ENCODE results near the gene ZNF581. TPM values are rescaled to one million over a fixed set of nuclear protein-coding genes. Genes with fewer than 3 reads are reported as not detected.

ZNF581 gene
- total RNA-seq, 2 donors from 2014 or later: 15.2 to 18.7 TPM

GRCh38 chr19:55683449-55684261 is 40.2 kb downstream of the ZNF581 start:
- ATAC-seq (peak; percentile 60), DNase-seq (peak; percentile 64 to 76)
- intact Hi-C loops (cut with DNase I, micrococcal nuclease): no loop called here

- DNase-seq (peak in 1 of 2 donors; percentile 31), ATAC-seq (no peak)
- intact Hi-C loops (cut with DNase I, micrococcal nuclease): no loop called here
These were observed 41.7 kb downstream of the ZNF581 start for GRCh38 chr19:55684946-55685681.

GRCh38 chr19:55685776-55686175 is 42.3 kb downstream of the ZNF581 start:
- DNase-seq: no peak

DNA sequence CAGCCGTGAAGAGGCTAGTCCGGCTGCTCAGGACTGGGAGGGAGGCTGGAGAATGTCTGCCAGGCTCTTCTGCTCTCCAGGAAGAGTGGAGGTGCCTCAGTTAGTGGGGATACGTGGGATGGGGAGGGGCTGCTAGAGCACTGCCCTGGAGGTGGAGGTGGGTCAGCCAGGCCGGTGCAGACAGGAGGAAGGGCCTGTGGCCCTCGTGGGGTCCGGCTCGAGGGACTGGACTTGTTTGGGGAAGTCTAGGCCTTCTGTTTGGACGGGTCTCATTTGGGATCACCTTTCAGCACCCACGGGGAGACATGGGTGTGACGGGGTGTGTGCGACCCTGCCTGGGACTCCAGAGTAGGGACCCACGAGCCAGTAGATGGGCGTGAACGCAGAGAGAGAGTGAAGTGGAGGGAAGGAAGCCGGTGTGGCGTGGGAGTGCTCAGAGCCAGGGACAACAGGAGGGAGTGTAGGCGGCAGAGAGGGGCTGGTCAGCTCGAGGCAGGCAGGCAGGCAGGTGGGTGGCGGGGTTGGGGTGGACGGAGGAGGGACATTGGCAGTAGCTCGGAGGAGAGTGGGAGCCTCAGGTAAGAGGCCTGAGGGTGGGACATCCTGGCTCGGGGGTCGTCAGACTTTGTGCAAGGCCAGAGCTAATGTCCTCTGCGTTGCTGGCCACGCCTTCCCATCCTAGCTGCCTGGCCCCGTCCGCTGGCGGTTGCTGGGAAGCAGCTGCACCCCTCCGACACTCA is 43.0 kb downstream of the ZNF581 start:
- ATAC-seq: no peak
- peak in 1 of 2 donors; percentile 36 for DNase-seq
- intact Hi-C loops (cut with DNase I, micrococcal nuclease): no loop called here

More at GRCh38 chr19:55685776-55686175, 42.3 kb downstream of the ZNF581 start:
- intact Hi-C loops (cut with DNase I, micrococcal nuclease): no loop called here
- ATAC-seq: no peak

DNA sequence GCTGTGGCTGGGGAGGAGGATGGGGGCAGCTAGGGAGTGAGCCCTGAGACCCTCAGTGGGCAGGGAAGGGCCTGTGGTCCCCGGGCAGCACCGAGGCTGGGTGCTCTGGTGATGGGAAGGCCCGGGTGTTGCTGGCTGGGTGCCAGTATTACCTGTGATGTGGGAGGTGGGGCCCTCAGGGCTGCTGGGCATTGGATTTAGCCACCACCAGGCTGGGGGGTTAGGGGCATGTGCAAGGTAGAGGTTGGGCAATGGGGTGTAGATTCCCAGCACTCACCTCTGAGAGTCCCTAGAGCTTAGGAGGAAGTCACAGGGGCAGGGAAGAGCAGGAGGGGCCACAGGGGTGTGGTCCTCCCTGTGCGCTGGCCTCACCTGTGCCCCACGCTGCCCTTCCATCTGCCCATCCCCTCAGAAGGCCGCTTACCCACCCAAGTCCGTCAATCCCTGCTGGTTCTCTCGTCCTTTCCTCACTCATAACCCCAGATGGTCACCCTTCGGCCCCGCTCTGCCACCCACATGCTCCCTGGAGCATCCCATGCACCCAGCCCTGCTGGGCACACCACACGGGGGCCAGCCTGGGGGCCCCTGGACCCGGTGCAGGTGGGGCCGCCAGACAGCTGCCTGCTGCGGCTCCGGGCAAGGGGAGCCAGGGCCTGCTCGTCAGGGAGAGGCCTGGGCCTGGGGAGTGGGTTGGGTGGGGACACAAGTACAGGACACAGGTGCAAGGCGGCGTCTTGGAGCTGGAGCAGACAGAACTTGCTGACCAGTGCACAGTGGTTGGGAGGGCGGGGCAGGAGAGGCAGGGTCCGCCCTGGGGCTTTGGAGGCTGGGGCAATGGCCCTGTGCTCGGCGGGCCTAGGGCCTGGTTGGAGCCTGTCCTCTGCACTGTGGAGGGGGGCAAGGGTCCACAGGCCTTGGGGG is 44.1 kb downstream of the ZNF581 start:
- ATAC-seq (peak; percentile 33), DNase-seq (peak; percentile 75 to 88)
- intact Hi-C loops (cut with DNase I, micrococcal nuclease): no loop called here

- intact Hi-C loops (cut with DNase I, micrococcal nuclease): no loop called here
- DNase-seq (peak; percentile 86 to 92), ATAC-seq (peak; percentile 77)
These were observed 45.2 kb downstream of the ZNF581 start for GRCh38 chr19:55688422-55689218.

DNA sequence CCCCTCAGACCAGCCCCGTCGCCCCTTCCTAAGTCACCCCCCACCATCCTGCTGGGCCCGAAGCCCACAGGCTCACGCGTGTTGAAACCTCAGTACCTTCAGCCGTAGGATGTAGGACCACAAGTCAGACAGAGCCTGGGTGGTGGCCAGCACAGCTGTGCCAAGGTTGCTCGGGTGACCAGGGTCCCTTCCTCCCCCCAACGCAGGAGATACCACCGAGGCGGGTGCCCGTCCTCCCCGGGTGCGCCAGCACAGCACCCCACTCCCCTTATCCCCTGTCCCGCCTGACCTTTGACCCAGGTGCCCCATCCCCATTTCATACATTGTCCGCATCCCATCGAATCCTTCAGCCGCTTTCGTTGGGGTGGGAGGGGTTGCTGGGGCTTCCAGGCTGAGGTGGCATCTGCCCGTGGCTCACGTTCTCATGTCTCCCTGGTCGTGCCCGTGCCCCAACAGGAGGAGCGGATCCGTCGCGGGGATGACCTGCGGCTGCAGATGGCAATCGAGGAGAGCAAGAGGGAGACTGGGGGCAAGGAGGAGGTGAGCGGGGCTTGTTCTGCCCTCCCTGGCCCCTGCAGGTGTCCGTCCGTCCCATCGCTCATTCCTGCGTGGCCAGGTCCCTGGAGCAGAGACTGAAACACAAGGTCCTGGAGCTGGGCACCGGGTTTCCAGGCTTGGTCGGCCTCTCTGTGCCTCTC is 46.1 kb downstream of the ZNF581 start:
- DNase-seq (peak in 1 of 2 donors; percentile 36), ATAC-seq (no peak)
- intact Hi-C loops (cut with DNase I, micrococcal nuclease): no loop called here

- no peak for DNase-seq
- no peak for ATAC-seq
- intact Hi-C loops (cut with DNase I, micrococcal nuclease): no loop called here
These were observed 46.8 kb downstream of the ZNF581 start for GRCh38 chr19:55690109-55690768.

DNA sequence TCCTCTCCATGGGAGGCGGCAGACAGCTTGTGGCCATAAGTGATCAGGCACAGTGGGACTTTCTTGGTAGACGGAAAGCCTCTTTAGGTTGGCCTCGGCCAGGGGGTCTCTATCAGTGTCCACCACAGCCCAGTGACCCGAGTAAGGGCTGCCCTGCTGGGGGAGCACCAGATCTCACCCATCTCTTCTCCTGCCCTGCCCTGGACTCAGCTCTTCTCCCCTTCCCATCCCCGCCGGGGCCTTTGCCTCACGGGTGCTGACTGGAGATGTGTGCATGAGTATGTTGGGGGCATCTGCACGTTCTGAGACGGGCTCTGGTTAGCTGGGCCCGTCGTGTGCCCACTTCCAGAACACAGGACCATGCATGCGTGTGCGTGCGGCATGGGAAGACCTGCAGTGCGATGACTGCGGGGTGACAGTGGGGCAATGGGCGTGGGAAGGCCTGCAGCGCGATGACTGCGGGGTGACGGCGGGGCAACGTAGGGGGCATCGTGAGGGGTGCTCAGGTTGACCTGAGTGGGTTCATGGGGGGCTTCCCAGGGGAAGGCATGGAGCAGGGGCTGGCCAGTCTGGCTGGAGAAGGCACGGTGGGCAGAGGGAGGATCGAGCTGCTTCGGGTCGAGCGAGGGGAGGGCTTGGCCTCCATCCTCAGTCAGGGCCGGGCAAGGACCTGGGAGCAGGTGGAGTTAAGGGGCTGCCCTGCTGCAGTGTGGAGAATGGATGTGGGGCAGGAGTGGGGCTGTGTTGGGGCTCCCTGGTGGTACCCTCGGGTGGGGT is 47.5 kb downstream of the ZNF581 start:
- ATAC-seq (no peak), DNase-seq (no peak)
- intact Hi-C loops (cut with DNase I, micrococcal nuclease): no loop called here

DNA sequence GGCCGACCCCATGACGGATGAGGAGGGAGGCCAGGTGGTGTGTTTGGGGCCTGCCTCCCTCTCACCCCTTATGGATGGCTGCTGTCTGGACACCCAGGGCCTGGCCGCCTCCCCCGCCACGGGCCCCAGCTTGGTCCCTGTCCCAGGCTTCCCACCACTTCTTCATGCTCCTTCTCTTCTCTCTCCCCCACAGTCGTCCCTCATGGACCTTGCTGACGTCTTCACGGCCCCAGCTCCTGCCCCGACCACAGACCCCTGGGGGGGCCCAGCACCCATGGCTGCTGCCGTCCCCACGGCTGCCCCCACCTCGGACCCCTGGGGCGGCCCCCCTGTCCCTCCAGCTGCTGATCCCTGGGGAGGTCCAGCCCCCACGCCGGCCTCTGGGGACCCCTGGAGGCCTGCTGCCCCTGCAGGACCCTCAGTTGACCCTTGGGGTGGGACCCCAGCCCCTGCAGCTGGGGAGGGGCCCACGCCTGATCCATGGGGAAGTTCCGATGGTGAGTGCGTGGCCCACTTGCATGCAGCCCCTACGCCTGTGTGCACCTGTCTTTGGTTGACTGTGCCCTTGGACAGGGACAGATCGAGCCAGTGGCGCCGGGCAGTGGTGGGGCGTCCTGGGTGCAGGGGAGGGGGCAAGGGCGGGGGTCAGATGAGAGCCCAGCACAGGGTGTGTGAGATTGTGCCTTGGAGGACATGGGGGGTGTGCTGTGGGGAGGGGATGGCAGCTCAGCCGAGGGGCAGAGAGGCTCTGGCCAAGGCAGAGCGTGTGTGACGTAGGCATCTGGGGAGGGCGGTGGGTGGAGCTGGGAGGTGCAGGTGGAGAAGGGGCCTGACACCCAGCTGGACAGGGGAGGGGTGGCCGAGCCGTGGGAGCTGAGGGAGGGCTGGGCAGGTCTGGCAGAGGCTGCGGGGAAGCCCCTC is 48.4 kb downstream of the ZNF581 start:
- ATAC-seq: no peak
- DNase-seq: peak in 1 of 2 donors; percentile 26
- intact Hi-C loops (cut with DNase I, micrococcal nuclease): no loop called here

DNA sequence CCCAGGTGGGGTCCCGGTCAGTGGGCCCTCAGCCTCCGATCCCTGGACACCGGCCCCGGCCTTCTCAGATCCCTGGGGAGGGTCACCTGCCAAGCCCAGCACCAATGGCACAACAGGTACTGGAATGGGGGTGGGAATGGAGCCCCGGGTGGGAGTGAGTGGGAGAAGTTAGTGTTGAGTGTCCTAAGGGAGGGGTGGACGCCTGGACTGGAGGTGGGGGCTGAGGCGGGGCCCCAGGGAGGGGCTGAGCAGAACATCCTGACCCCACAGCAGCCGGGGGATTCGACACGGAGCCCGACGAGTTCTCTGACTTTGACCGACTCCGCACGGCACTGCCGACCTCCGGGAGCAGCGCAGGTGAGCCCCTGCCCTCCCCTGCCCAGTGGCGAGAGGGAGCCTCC is 49.2 kb downstream of the ZNF581 start:
- intact Hi-C loops (cut with DNase I, micrococcal nuclease): no loop called here
- ATAC-seq (no peak), DNase-seq (peak in 1 of 2 donors; percentile 22)

DNA sequence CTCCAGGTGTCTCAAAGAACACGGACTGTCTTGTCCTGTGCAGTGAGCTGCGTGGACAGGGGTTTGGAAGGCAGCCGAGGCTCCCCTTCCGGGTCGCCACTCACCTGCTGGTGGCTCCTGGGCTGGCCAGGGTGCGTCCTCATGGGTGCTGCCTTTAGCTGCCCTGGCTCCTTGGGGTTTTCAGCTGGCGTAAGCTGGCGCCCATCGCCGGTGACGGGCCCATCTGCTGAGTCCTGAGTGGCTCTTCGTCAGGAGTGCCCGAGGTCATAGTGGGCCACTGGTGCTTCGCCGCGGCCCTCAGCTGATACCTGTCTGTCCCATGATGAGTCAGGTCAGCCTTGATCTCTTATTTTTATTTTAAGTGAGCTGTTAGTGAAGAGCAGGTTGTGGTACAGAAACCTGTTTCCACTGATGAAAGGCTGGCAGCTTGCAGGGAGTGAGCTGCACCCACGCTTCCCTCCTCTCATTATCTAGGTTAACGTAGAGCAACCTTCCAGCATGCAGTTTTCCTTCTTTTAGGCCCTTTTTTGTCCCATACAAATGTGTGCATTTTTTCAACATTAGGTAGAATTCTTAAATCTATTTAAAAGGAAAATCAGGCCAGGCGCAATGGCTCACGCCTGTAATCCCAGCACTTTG is 50.0 kb downstream of the ZNF581 start:
- intact Hi-C loops (cut with DNase I, micrococcal nuclease): no loop called here
- DNase-seq (no peak), ATAC-seq (no peak)

DNA sequence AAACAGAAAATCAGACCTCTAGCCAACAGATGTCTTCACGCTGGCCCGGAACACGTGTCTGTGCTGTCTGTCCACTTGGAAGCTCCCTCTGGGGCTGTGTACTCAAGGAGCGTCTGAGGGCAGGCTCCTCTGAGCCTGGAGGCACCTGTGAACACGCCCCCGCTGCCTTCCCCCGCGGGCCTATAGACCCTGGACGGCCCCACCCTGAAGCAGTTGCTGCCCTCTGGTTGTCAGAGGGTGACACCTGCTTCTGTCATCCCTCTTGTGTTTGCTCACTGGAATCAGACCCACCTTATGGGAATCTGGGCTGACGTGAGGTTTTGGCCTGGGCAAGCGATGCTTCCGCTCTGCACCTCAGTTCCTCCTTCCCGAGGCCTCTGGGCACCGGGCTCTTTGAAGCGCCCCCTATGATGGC is 50.8 kb downstream of the ZNF581 start:
- intact Hi-C loops (cut with DNase I, micrococcal nuclease): no loop called here
- DNase-seq (peak; percentile 79 to 85), ATAC-seq (peak; percentile 89)

Data from left colon (tissue), 2 donors.